B cell (primary cell): ENCODE results near the gene PRKCB. TPM values are rescaled to one million over a fixed set of nuclear protein-coding genes. Genes with fewer than 3 reads are reported as not detected.
"Not testable (repeated sequence)": the region's sequence is repeated elsewhere in the genome, so short reads cannot be mapped to it uniquely, and the experiment has no call there.

Experiments
- ATAC-seq: fragments of 200-7000 bp; cut with Tn5 transposase; one replicate; pipeline ENCODE4 v1.10.0; 2021; ENCODE audit warnings: low read depth, mild to moderate bottlenecking, moderate number of reproducible peaks, moderate library complexity
- CTCF ChIA-PET: fragments of 350-600 bp; sonication (Branson Sonifier 250); formaldehyde crosslinking; loops from one replicate; lab custom pipeline; 2021; ENCODE audit warnings: antibody characterized with exemption, inconsistent platforms; lab: Charles Lee
- POLR2A ChIA-PET: fragments of 350-600 bp; sonication (Branson Sonifier 250); formaldehyde crosslinking; loops from one replicate; lab custom pipeline; 2021; ENCODE audit warnings: antibody characterized with exemption; lab: Charles Lee
- DNase-seq: peaks from one replicate; pipeline ENCODE4 v3.0.0; 2013
- H2AFZ ChIP-seq: 2 replicates; pipeline ENCODE4 v1.6.1; 2012; ENCODE audit warnings: mild to moderate bottlenecking, low read depth, low read length; ENCODE audit not compliant: insufficient read depth, poor library complexity, severe bottlenecking
- H3K27ac ChIP-seq, 2 donors: 1 replicate in 1 of 2; 2 replicates in 1 of 2; pipeline ENCODE4 v1.5.1; 2012 to 2013; ENCODE audit warnings: low read length in 2 of 2, mild to moderate bottlenecking in 2 of 2, moderate library complexity in 1 of 2
- H3K27me3 ChIP-seq, 4 experiments: fragments of 200-600 bp in 1 of 4; sonication (generic) in 1 of 4; replicated peaks in 1 of 4; 1 replicate in 2 of 4; 2 replicates in 2 of 4; pipeline versions ENCODE4 v1.6.1 to v1.7.0; 2013 to 2016; ENCODE audit warnings: low read length in 3 of 4, mild to moderate bottlenecking in 2 of 4, mixed read lengths in 1 of 4, moderate library complexity in 1 of 4; ENCODE audit not compliant: insufficient read depth in 4 of 4, control insufficient read depth in 3 of 4; ENCODE audit errors: control extremely low read depth in 1 of 4
- H3K36me3 ChIP-seq, 2 experiments: replicated peaks in 1 of 2; 1 replicate in 1 of 2; 2 replicates in 1 of 2; pipeline versions ENCODE4 v1.6.1 to v1.7.1; 2013; ENCODE audit warnings: low read length in 1 of 2; ENCODE audit not compliant: insufficient read depth in 2 of 2, control insufficient read depth in 1 of 2; ENCODE audit errors: control extremely low read depth in 1 of 2, extremely low read depth in 1 of 2
- H3K4me1 ChIP-seq, 2 donors: fragments of 200-600 bp in 1 of 2; sonication (generic) in 1 of 2; 1 replicate in 1 of 2; 2 replicates in 1 of 2; pipeline versions ENCODE4 v1.5.1 to v1.6.1; 2013 to 2017; ENCODE audit warnings: low read length in 2 of 2; ENCODE audit not compliant: control insufficient read depth in 2 of 2, insufficient read depth in 2 of 2
- H3K4me2 ChIP-seq: replicated peaks from 2 replicates; pipeline ENCODE3; 2012; ENCODE audit warnings: mild to moderate bottlenecking, low read depth, low read length; ENCODE audit not compliant: poor library complexity, severe bottlenecking
- H3K4me3 ChIP-seq, 5 experiments: fragments of 200-600 bp in 1 of 5; sonication (generic) in 1 of 5; 1 replicate in 3 of 5; 2 replicates in 2 of 5; pipeline versions ENCODE4 v1.5.1 to v1.7.0; 2011 to 2016; ENCODE audit warnings: low read length in 4 of 5, mild to moderate bottlenecking in 4 of 5, low read depth in 2 of 5, control low read depth in 1 of 5, moderate library complexity in 1 of 5; ENCODE audit not compliant: insufficient read depth in 1 of 5; ENCODE audit errors: control extremely low read depth in 1 of 5, extremely low read depth in 1 of 5
- H3K79me2 ChIP-seq: fragments of 200-600 bp; sonication (generic); one replicate; pipeline ENCODE4 v1.6.0; 2016; ENCODE audit warnings: low read length; ENCODE audit not compliant: control insufficient read depth, insufficient read depth
- H3K9ac ChIP-seq: fragments of 200-600 bp; sonication (generic); 2 replicates; pipeline ENCODE4 v1.6.1; 2017; ENCODE audit warnings: mild to moderate bottlenecking, low read length, moderate library complexity
- H3K9me3 ChIP-seq, 3 donors: one replicate each; pipeline versions ENCODE4 v1.6.1 to v1.7.1; 2013; ENCODE audit warnings: low read length in 2 of 3; ENCODE audit not compliant: control insufficient read depth in 2 of 3, insufficient read depth in 1 of 3; ENCODE audit errors: control extremely low read depth in 1 of 3
- H4K20me1 ChIP-seq: 2 replicates; pipeline ENCODE4 v1.6.0; 2012; ENCODE audit warnings: mild to moderate bottlenecking, low read length; ENCODE audit not compliant: insufficient read depth, control insufficient read depth, poor library complexity, severe bottlenecking
- H3K27ac Mint-ChIP-seq: one replicate; pipeline ENCODE4 v1.8.0; 2021; ENCODE audit warnings: mixed read lengths
- H3K27me3 Mint-ChIP-seq: one replicate; pipeline ENCODE4 v1.8.0; 2021; ENCODE audit warnings: mixed read lengths
- H3K4me1 Mint-ChIP-seq: one replicate; pipeline ENCODE4 v1.8.0; 2021; ENCODE audit warnings: mixed read lengths
- H3K4me3 Mint-ChIP-seq: one replicate; pipeline ENCODE4 v1.8.0; 2021; ENCODE audit warnings: mixed read lengths
- H3K9me3 Mint-ChIP-seq: one replicate; pipeline ENCODE4 v1.8.0; 2022; ENCODE audit warnings: mixed read lengths; ENCODE audit not compliant: insufficient read depth
- CTCF ChIP-seq: fragments of 200-600 bp; IDR thresholded peaks from one replicate; pipeline ENCODE4 v1.8.0; 2022; ENCODE audit warnings: antibody characterized with exemption, mild to moderate bottlenecking
- EZH2 ChIP-seq: IDR thresholded peaks from 2 replicates; pipeline ENCODE4 v1.6.1; 2012; ENCODE audit warnings: borderline replicate concordance, low read depth, mild to moderate bottlenecking, moderate library complexity, low read length; ENCODE audit not compliant: insufficient read depth, poor library complexity, severe bottlenecking
- WGBS: methylation state at CpG from one replicate; pipeline ENCODE4 v1.1.5; 2013; ENCODE audit warnings: missing lambda C conversion rate; ENCODE audit not compliant: insufficient coverage; 5-methylcytosine and 5-hydroxymethylcytosine counted together
- intact Hi-C: fragments of 100-400 bp; cut with micrococcal nuclease; formaldehyde crosslinking; loops from one replicate; pipeline ENCODE4 v1.10.0; 2022
- polyA plus RNA-seq: library from polyadenylated mRNA; depleted of rRNA; stranded (reverse); fragments of >200 nt; gene quantifications from 2 replicates; pipeline ENCODE4 v1.2.3, GENCODE V29; 2012
- total RNA-seq, 2 donors: library from RNA; stranded (reverse); fragments of 120-200 nt in 1 of 2; gene quantifications; 1 replicate in 1 of 2; 2 replicates in 1 of 2; pipeline versions ENCODE4 v1.2.3 to v1.2.4, GENCODE V29; 2013 to 2022

Gene PRKCB
- total and polyA plus RNA-seq, 2 donors (not counting 1 experiment from before 2014, with no cell fraction given): 106 to 373 TPM

GRCh38 chr16:24150282-24150681 lies 314.5 kb downstream of the PRKCB start:
- Histone ChIP-seq H2AFZ (no peak overlapping the region), H3K36me3 (peaks cover 0 to 82% of the 10 kb centered on the region in 2 experiments), H3K4me3 (no peak overlapping the region), H4K20me1 (peaks cover 92% of the 10 kb centered on the region), H3K79me2 (peaks cover 40% of the 10 kb centered on the region), H3K9me3 (no peaks in the 10 kb centered on the region), H3K27ac (no peak overlapping the region), H3K4me1 (peaks cover 0 to 8% of the 10 kb centered on the region in 2 donors), H3K4me2 (no peak overlapping the region), H3K9ac (no peak overlapping the region), H3K27me3 (no peaks in the 10 kb centered on the region)
- Mint-ChIP-seq H3K4me3 (no peak overlapping the region), H3K27me3 (no peaks in the 10 kb centered on the region), H3K27ac (peak overlapping the region; percentile 77), H3K9me3 (no peaks in the 10 kb centered on the region), H3K4me1 (peaks cover 21% of the 10 kb centered on the region)
- intact Hi-C loops: no loop called here
- no CpG with 5 or more reads among the region's 2 CpGs for WGBS
- ChIA-PET POLR2A (no interaction called here), CTCF (interaction anchor here (2.9 kb wide), 1 partner anchor 79 kb away, joined by 7 read pairs; no protein-coding TSS in a partner anchor)
- ATAC-seq: no peak
- DNase-seq: no peak
- no peak for TF ChIP-seq CTCF
- no peak for TF ChIP-seq EZH2

DNA sequence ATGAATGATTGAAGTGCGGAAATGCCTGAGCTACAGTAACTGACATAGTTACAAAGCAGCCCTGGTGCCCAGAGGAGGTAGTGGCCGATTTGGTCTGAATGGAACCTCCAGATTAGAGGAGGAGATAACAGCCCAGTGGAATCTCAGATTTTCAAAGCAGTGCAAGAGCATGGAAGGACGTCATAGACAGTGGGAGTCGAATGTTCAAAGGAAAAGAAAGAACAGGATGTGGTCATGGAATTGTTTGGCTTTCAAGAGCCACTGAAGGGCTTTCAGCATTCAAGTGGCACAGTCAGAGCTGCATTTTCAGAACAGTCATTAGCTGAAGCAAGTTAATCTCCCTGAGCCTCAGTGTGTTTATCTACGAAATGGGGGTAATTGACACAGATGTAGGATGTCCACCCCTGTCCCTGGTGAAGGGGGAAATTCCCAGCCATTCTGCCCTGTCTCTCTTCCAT lies 315.7 kb downstream of the PRKCB start:
- TF ChIP-seq EZH2: no peak
- TF ChIP-seq CTCF: no peak
- ATAC-seq: no peak
- Histone ChIP-seq H3K4me2 (no peak overlapping the region), H4K20me1 (peaks cover 91% of the 10 kb centered on the region), H3K4me3 (no peak overlapping the region), H3K36me3 (peaks cover 0 to 82% of the 10 kb centered on the region in 2 experiments), H3K4me1 (peaks cover 0 to 8% of the 10 kb centered on the region in 2 donors), H3K9ac (no peak overlapping the region), H3K9me3 (no peaks in the 10 kb centered on the region), H3K79me2 (peaks cover 30% of the 10 kb centered on the region), H3K27me3 (no peaks in the 10 kb centered on the region), H3K27ac (peak overlapping the region in 1 of 2 donors; percentile 5), H2AFZ (no peak overlapping the region)
- Mint-ChIP-seq H3K27ac (peak overlapping the region; percentile 28), H3K4me3 (no peak overlapping the region), H3K9me3 (no peaks in the 10 kb centered on the region), H3K27me3 (no peaks in the 10 kb centered on the region), H3K4me1 (peaks cover 21% of the 10 kb centered on the region)
- POLR2A ChIA-PET: no interaction called here
- intact Hi-C loops: no loop called here
- CTCF ChIA-PET: interaction anchor here (2.6 kb wide), 1 partner anchor 80 kb away, joined by 11 read pairs; no protein-coding TSS in a partner anchor
- no peak for DNase-seq
- 29% methylated on average over 5 of the region's 5 CpGs for WGBS

GRCh38 chr16:24152048-24152447 lies 316.3 kb downstream of the PRKCB start:
- H3K4me3 ChIP-seq, H3K9ac ChIP-seq, intact Hi-C loops, H2AFZ ChIP-seq, H3K9me3 ChIP-seq, DNase-seq, H3K27ac ChIP-seq, H3K27me3 ChIP-seq, POLR2A ChIA-PET, H3K4me1 ChIP-seq, H3K4me2 ChIP-seq, H3K27me3 Mint-ChIP-seq, H3K4me3 Mint-ChIP-seq, ATAC-seq, H3K9me3 Mint-ChIP-seq: not testable (repeated sequence)
- 87% methylated on average over 9 of the region's 10 CpGs for WGBS
- CTCF ChIA-PET: interaction anchor here (2.6 kb wide), 1 partner anchor 81 kb away, joined by 11 read pairs; no protein-coding TSS in a partner anchor
- Mint-ChIP-seq H3K27ac (peak overlapping the region; percentile 37), H3K4me1 (peaks cover 21% of the 10 kb centered on the region)
- Histone ChIP-seq H3K79me2 (peaks cover 26% of the 10 kb centered on the region), H3K36me3 (peaks cover 0 to 84% of the 10 kb centered on the region in 2 experiments), H4K20me1 (peaks cover 93% of the 10 kb centered on the region)
